Measurements from ENCODE around the gene FAU. TPM values are rescaled to one million over a fixed set of nuclear protein-coding genes. Genes with fewer than 3 reads are reported as not detected.

FAU gene
- polyA plus RNA-seq, 1 of the 3 experiments (the other 2 are of a cell fraction), result 1,210 TPM

- TF ChIP-seq CTCF (IDR thresholded peaks at IDR 0.05) (no peak), ZBTB33 (IDR thresholded peaks at IDR 0.05; ENCODE audit: borderline replicate concordance, low read depth) (no peak), POLR2AphosphoS5 (IDR thresholded peaks at IDR 0.05; ENCODE audit: low read depth, low read length) (no peak), CHD2 (IDR thresholded peaks at IDR 0.05; ENCODE audit: low read length, partially characterized antibody) (no peak)
Measured at GRCh38 chr11:65147352-65148075, 25.6 kb upstream of the FAU start (continued).

GRCh38 chr11:65141896-65142494, 20.1 kb upstream of the FAU start:
- Histone ChIP-seq H3K4me1 (ENCODE audit: control insufficient read depth in 1 of 2, insufficient read depth in 2 of 2, low read depth in 1 of 2, low read length in 1 of 2) (no peaks in the 10 kb centered on the region), H3K4me2 (no peak overlapping the region), H3K79me2 (ENCODE audit: insufficient read depth) (no peaks in the 10 kb centered on the region), H3K4me3 (ENCODE audit: low read depth in 2 of 2, low read length in 1 of 2) (no peak overlapping the region), H3K27me3 (ENCODE audit: insufficient read depth) (0 out of 2 replicates have a peak, but pooled peaks cover 6% of the 10 kb centered on the region), H3K9ac (no peak overlapping the region), H3K9me2 (no peaks in the 10 kb centered on the region), H3K9me3 (no peaks in the 10 kb centered on the region), H3K36me3 (replicated peaks in 1 of 2; ENCODE audit: control insufficient read depth in 1 of 2, insufficient read depth in 2 of 2, low read length in 1 of 2) (no peaks in the 10 kb centered on the region), H3K27ac (ENCODE audit: low read depth in 2 of 2, low read length in 1 of 2) (no peak overlapping the region), H4K20me1 (ENCODE audit: insufficient read depth) (no peaks in the 10 kb centered on the region), H2AFZ (ENCODE audit: low read depth) (no peak overlapping the region), H3F3A (replicated peaks; ENCODE audit: insufficient read depth) (no peaks in the 10 kb centered on the region)
- POLR2A ChIA-PET, result no interaction called here
- CTCF ChIA-PET, result no interaction called here
- DNase-seq, result no peak
- WGBS (ENCODE audit: low lambda C conversion rate), result 64% methylated on average over 7 of the region's 7 CpGs
- no peak for TF ChIP-seq NFIC (IDR thresholded peaks at IDR 0.05; ENCODE audit: borderline replicate concordance)
- TF ChIP-seq USF1 (IDR thresholded peaks at IDR 0.05; ENCODE audit: borderline replicate concordance, low read depth), result no peak
- no peak for TF ChIP-seq EP300 (IDR thresholded peaks at IDR 0.05; ENCODE audit: borderline replicate concordance in 1 of 2, low read depth in 1 of 2, low read length in 1 of 2)
- TF ChIP-seq CTCF (IDR thresholded peaks at IDR 0.05), result no peak
- TF ChIP-seq JUND (IDR thresholded peaks at IDR 0.05), result no peak
- no peak for TF ChIP-seq FOXM1 (IDR thresholded peaks at IDR 0.05; ENCODE audit: low read depth)
- TF ChIP-seq EZH2phosphoT487 (IDR thresholded peaks at IDR 0.05; ENCODE audit: borderline replicate concordance, low read depth), result no peak
- TF ChIP-seq SIN3A (IDR thresholded peaks at IDR 0.05; ENCODE audit: borderline replicate concordance, low read depth, low read length), result no peak
- TF ChIP-seq TEAD4 (IDR thresholded peaks at IDR 0.05; ENCODE audit: borderline replicate concordance, insufficient read depth), result no peak
- TF ChIP-seq PBX3 (IDR thresholded peaks at IDR 0.05), result no peak
- no peak for TF ChIP-seq TAF1 (IDR thresholded peaks at IDR 0.05; ENCODE audit: borderline replicate concordance, low read depth, low read length)
- no peak for TF ChIP-seq MXI1 (IDR thresholded peaks at IDR 0.05; ENCODE audit: low read depth, low read length)
- no peak for TF ChIP-seq USF2 (IDR thresholded peaks at IDR 0.05; ENCODE audit: borderline replicate concordance, low read depth, low read length)
- no peak for TF ChIP-seq SMC3 (IDR thresholded peaks at IDR 0.05; ENCODE audit: low read depth, low read length)
- TF ChIP-seq YY1 (IDR thresholded peaks at IDR 0.05; ENCODE audit: low read depth), result no peak
- no peak for TF ChIP-seq MAX (IDR thresholded peaks at IDR 0.05; ENCODE audit: low read depth)
- TF ChIP-seq ELF1 (IDR thresholded peaks at IDR 0.05), result no peak

Measured in SK-N-SH (cell line).